GM23248 (cell line): ENCODE measurements around the gene MGST3. TPM values are rescaled to one million over a fixed set of nuclear protein-coding genes. Genes with fewer than 3 reads are reported as not detected.

Experiments used
- DNase-seq: peaks from one replicate; pipeline ENCODE4 v3.0.0-alpha.2; 2015
- H2AFZ ChIP-seq: fragments of 200-600 bp; sonication (generic); 2 replicates; pipeline ENCODE4 v1.6.1; 2016; ENCODE audit warnings: antibody characterized with exemption
- H3F3A ChIP-seq: fragments of 200-600 bp; sonication (generic); 2 replicates; pipeline ENCODE4 v1.6.1; 2016; ENCODE audit warnings: mild to moderate bottlenecking, antibody characterized with exemption, mixed run types; ENCODE audit not compliant: insufficient read depth
- H3K27ac ChIP-seq: fragments of 200-600 bp; sonication (generic); 2 replicates; pipeline ENCODE4 v1.5.1; 2016; ENCODE audit warnings: mild to moderate bottlenecking
- H3K27me3 ChIP-seq: fragments of 200-600 bp; sonication (generic); replicated peaks from 2 replicates; pipeline ENCODE4 v1.6.1; 2016; ENCODE audit warnings: mild to moderate bottlenecking; ENCODE audit not compliant: insufficient read depth
- H3K36me3 ChIP-seq: fragments of 200-600 bp; sonication (generic); 2 replicates; pipeline ENCODE4 v1.6.1; 2016; ENCODE audit warnings: low read depth, mild to moderate bottlenecking
- H3K4me1 ChIP-seq: fragments of 200-600 bp; sonication (generic); 2 replicates; pipeline ENCODE4 v1.6.1; 2016; ENCODE audit warnings: mild to moderate bottlenecking; ENCODE audit not compliant: insufficient read depth
- H3K4me2 ChIP-seq: fragments of 200-600 bp; sonication (generic); one replicate; pipeline ENCODE4 v1.6.1; 2016; ENCODE audit warnings: mild to moderate bottlenecking; ENCODE audit not compliant: unreplicated experiment
- H3K4me3 ChIP-seq: fragments of 200-600 bp; sonication (generic); 2 replicates; pipeline ENCODE4 v1.5.1; 2016; ENCODE audit warnings: mild to moderate bottlenecking
- H3K79me2 ChIP-seq: fragments of 200-600 bp; sonication (generic); 2 replicates; pipeline ENCODE4 v1.6.1; 2016; ENCODE audit warnings: mild to moderate bottlenecking; ENCODE audit not compliant: insufficient read depth
- H3K9ac ChIP-seq: fragments of 200-600 bp; sonication (generic); 2 replicates; pipeline ENCODE4 v1.6.1; 2016; ENCODE audit warnings: mild to moderate bottlenecking
- H3K9me2 ChIP-seq: fragments of 200-600 bp; sonication (generic); 2 replicates; pipeline ENCODE4 v1.6.1; 2016; ENCODE audit warnings: mixed run types, mild to moderate bottlenecking, moderate library complexity; ENCODE audit not compliant: insufficient read depth
- H3K9me3 ChIP-seq: fragments of 200-600 bp; sonication (generic); one replicate; pipeline ENCODE4 v1.6.1; 2017; ENCODE audit warnings: low read depth
- H4K20me1 ChIP-seq: fragments of 200-600 bp; sonication (generic); 2 replicates; pipeline ENCODE4 v1.6.0; 2016; ENCODE audit not compliant: insufficient read depth
- EZH2 ChIP-seq: fragments of 200-600 bp; sonication (generic); IDR thresholded peaks from 2 replicates; pipeline ENCODE4 v1.6.1; 2018; ENCODE audit warnings: antibody characterized with exemption, mild to moderate bottlenecking; ENCODE audit not compliant: insufficient read depth, poor library complexity, severe bottlenecking
- EZH2phosphoT487 ChIP-seq: fragments of 200-600 bp; sonication (generic); IDR thresholded peaks from 2 replicates; pipeline ENCODE4 v1.6.1; 2018; ENCODE audit warnings: antibody characterized with exemption, moderate library complexity, mild to moderate bottlenecking, low read depth; ENCODE audit not compliant: insufficient read depth
- WGBS, 2 experiments: methylation state at CpG; one replicate each; pipeline ENCODE4 v1.1.6; 2015 to 2017; ENCODE audit warnings: low lambda C conversion rate in 2 of 2, low coverage in 1 of 2; ENCODE audit errors: missing lambda C conversion rate in 2 of 2; 5-methylcytosine and 5-hydroxymethylcytosine counted together
- in situ Hi-C: fragments of 300-500 bp; cut with MboI; formaldehyde crosslinking; loops from 2 replicates; pipeline ENCODE4 v1.15.0; 2020
- polyA plus RNA-seq: library from polyadenylated mRNA; unstranded; fragments of >200 nt; fragmentation: Nextera tagmentation; extraction: Ambion mirVana; gene quantifications from 2 replicates; pipeline ENCODE4 v1.2.1, GENCODE V29; 2016
- total RNA-seq: library from RNA; depleted of rRNA; stranded (reverse); fragments of >200 nt; shearing (Covaris generic); gene quantifications from 2 replicates; pipeline ENCODE4 v1.2.3, GENCODE V29; 2014

Gene MGST3
- total and polyA plus RNA-seq, 2 experiments from 2014 or later = 186 to 389 TPM

GRCh38 chr1:165671526-165671925 lies 40.5 kb downstream of the MGST3 start:
- TF ChIP-seq EZH2phosphoT487 (no peak), EZH2 (no peak)
- peak; percentile 56 for DNase-seq
- Histone ChIP-seq H3K4me1 (peaks cover 10% of the 10 kb centered on the region), H3F3A (peaks cover 9% of the 10 kb centered on the region; the same call in 1 of the 2 replicates), H3K36me3 (peaks cover 68% of the 10 kb centered on the region), H3K27ac (no peak overlapping the region), H3K27me3 (no peaks in the 10 kb centered on the region), H3K79me2 (peaks cover 32% of the 10 kb centered on the region), H3K9me2 (no peaks in the 10 kb centered on the region), H4K20me1 (0 out of 2 replicates have a peak, but pooled peaks cover 7% of the 10 kb centered on the region), H2AFZ (no peak overlapping the region), H3K9ac (no peak overlapping the region), H3K9me3 (no peaks in the 10 kb centered on the region), H3K4me2 (no peak overlapping the region), H3K4me3 (no peak overlapping the region)
- 44 to 54% methylated on average over 2 of the region's 2 CpGs for WGBS, 2 experiments
- in situ Hi-C loops = no loop called here

GRCh38 chr1:165674599-165674998 lies 43.6 kb downstream of the MGST3 start:
- Histone ChIP-seq H3K27ac (no peak overlapping the region), H3K79me2 (peaks cover 40% of the 10 kb centered on the region), H3K9me2 (no peaks in the 10 kb centered on the region), H2AFZ (no peak overlapping the region), H3K36me3 (peaks cover 62% of the 10 kb centered on the region), H3F3A (peaks cover 10% of the 10 kb centered on the region; the same call in 1 of the 2 replicates), H3K9ac (no peak overlapping the region), H4K20me1 (0 out of 2 replicates have a peak, but pooled peaks cover 2% of the 10 kb centered on the region), H3K4me3 (no peak overlapping the region), H3K4me2 (no peak overlapping the region), H3K9me3 (no peaks in the 10 kb centered on the region), H3K4me1 (peaks cover 13% of the 10 kb centered on the region), H3K27me3 (no peaks in the 10 kb centered on the region)
- 88 to 97% methylated on average over 7 to 8 of the region's 8 CpGs for WGBS, 2 experiments
- TF ChIP-seq EZH2phosphoT487 = no peak
- TF ChIP-seq EZH2 = no peak
- in situ Hi-C loops = no loop called here
- DNase-seq = no peak

GRCh38 chr1:165675794-165676193 lies 44.8 kb downstream of the MGST3 start:
- no peak for DNase-seq
- peaks cover 10% of the 10 kb centered on the region; the same call in 1 of the 2 replicates for H3F3A ChIP-seq
- peaks cover 36% of the 10 kb centered on the region for H3K79me2 ChIP-seq
- no peak overlapping the region for H3K27ac ChIP-seq
- 100% methylated on average over 1 of the region's 1 CpG for WGBS, 2 experiments
- in situ Hi-C loops = no loop called here
- no peak overlapping the region for H3K4me3 ChIP-seq
- no peak overlapping the region for H3K4me2 ChIP-seq
- H3K9ac ChIP-seq = no peak overlapping the region
- H3K9me3 ChIP-seq = no peaks in the 10 kb centered on the region
- TF ChIP-seq EZH2phosphoT487 (no peak), EZH2 (no peak)
- H2AFZ ChIP-seq = no peak overlapping the region
- no peaks in the 10 kb centered on the region for H3K27me3 ChIP-seq
- 0 out of 2 replicates have a peak, but pooled peaks cover 2% of the 10 kb centered on the region for H4K20me1 ChIP-seq
- no peaks in the 10 kb centered on the region for H3K9me2 ChIP-seq
- H3K4me1 ChIP-seq = peaks cover 13% of the 10 kb centered on the region
- H3K36me3 ChIP-seq = peaks cover 66% of the 10 kb centered on the region

GRCh38 chr1:165678509-165678908 lies 47.5 kb downstream of the MGST3 start:
- no peak overlapping the region for H3K4me2 ChIP-seq
- H3K36me3 ChIP-seq = peaks cover 75% of the 10 kb centered on the region
- DNase-seq = no peak
- no peaks in the 10 kb centered on the region for H3K27me3 ChIP-seq
- H3K27ac ChIP-seq = no peak overlapping the region
- in situ Hi-C loops = no loop called here
- 0% methylated on average over 2 of the region's 2 CpGs for WGBS, 2 experiments
- H3K79me2 ChIP-seq = peaks cover 46% of the 10 kb centered on the region
- H3K4me1 ChIP-seq = peaks cover 8% of the 10 kb centered on the region
- no peak overlapping the region for H2AFZ ChIP-seq
- H3K4me3 ChIP-seq = no peak overlapping the region
- H3K9me3 ChIP-seq = no peaks in the 10 kb centered on the region
- no peaks in the 10 kb centered on the region for H4K20me1 ChIP-seq
- H3F3A ChIP-seq = peaks cover 10% of the 10 kb centered on the region; the same call in 1 of the 2 replicates
- no peaks in the 10 kb centered on the region for H3K9me2 ChIP-seq
- TF ChIP-seq EZH2 (no peak), EZH2phosphoT487 (no peak)
- no peak overlapping the region for H3K9ac ChIP-seq
